ENCODE measurements around the gene MRPS11.

DNA sequence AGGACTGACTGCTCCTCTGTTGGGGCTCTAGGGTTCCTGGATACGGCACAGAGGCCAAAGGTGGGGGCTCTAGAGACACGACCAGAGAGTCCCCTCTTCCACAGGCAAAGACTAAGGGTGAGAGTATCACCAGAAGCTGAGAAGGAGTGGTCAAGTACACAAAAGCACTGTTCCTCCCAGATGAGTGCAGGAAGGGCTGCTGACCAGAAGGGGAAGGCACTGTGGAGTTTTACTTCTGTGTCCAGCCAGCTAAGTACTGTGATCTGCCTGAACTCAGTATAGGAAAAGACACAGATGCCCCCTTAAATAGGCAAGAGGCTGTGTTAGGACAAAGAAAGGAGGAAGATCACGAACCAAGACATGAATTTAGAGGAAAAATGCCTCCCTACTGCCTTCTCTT is 11.7 kb downstream of the MRPS11 start:
- TF ChIP-seq EZH2 (IDR thresholded peaks at IDR 0.05): no peak
- TF ChIP-seq, protein P1, sequence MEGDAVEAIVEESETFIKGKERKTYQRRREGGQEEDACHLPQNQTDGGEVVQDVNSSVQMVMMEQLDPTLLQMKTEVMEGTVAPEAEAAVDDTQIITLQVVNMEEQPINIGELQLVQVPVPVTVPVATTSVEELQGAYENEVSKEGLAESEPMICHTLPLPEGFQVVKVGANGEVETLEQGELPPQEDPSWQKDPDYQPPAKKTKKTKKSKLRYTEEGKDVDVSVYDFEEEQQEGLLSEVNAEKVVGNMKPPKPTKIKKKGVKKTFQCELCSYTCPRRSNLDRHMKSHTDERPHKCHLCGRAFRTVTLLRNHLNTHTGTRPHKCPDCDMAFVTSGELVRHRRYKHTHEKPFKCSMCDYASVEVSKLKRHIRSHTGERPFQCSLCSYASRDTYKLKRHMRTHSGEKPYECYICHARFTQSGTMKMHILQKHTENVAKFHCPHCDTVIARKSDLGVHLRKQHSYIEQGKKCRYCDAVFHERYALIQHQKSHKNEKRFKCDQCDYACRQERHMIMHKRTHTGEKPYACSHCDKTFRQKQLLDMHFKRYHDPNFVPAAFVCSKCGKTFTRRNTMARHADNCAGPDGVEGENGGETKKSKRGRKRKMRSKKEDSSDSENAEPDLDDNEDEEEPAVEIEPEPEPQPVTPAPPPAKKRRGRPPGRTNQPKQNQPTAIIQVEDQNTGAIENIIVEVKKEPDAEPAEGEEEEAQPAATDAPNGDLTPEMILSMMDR (IDR thresholded peaks at IDR 0.05 in 2 of 3, conservative IDR thresholded peaks at IDR 0.05 in 1 of 3; ENCODE audit: borderline replicate concordance in 1 of 3, insufficient read depth in 1 of 3, low read depth in 2 of 3, low read length in 2 of 3): 0 out of 6 replicates have a peak, but pooled peaks of 1 of the 3 experiments have one; percentile 13
- no peak for TF ChIP-seq CBX3 (IDR thresholded peaks at IDR 0.05; ENCODE audit: low read depth)
- TF ChIP-seq CEBPB (IDR thresholded peaks at IDR 0.05; ENCODE audit: low read depth): no peak
- TF ChIP-seq SRF (IDR thresholded peaks at IDR 0.05; ENCODE audit: low read depth): no peak

Measured in HCT116 (cell line).